T-helper 1 cell (primary cell): ENCODE data around the gene DECR2.
"Not testable (repeated sequence)": the region's sequence is repeated elsewhere in the genome, so short reads cannot be mapped to it uniquely, and the experiment has no call there.

Experiments used
- DNase-seq, 5 donors: peaks; one replicate each; pipeline ENCODE4 v3.0.0-alpha.2; 2012 to 2020
- total RNA-seq, 4 donors: gene quantifications; one replicate each; lab custom pipeline; 2026; lab: John Stamatoyannopoulos, UW

The DECR2 gene, protein sequence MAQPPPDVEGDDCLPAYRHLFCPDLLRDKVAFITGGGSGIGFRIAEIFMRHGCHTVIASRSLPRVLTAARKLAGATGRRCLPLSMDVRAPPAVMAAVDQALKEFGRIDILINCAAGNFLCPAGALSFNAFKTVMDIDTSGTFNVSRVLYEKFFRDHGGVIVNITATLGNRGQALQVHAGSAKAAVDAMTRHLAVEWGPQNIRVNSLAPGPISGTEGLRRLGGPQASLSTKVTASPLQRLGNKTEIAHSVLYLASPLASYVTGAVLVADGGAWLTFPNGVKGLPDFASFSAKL
- 1.9 to 3.7 (median 3.3) reads per million in 4 donors for total RNA-seq

DNA sequence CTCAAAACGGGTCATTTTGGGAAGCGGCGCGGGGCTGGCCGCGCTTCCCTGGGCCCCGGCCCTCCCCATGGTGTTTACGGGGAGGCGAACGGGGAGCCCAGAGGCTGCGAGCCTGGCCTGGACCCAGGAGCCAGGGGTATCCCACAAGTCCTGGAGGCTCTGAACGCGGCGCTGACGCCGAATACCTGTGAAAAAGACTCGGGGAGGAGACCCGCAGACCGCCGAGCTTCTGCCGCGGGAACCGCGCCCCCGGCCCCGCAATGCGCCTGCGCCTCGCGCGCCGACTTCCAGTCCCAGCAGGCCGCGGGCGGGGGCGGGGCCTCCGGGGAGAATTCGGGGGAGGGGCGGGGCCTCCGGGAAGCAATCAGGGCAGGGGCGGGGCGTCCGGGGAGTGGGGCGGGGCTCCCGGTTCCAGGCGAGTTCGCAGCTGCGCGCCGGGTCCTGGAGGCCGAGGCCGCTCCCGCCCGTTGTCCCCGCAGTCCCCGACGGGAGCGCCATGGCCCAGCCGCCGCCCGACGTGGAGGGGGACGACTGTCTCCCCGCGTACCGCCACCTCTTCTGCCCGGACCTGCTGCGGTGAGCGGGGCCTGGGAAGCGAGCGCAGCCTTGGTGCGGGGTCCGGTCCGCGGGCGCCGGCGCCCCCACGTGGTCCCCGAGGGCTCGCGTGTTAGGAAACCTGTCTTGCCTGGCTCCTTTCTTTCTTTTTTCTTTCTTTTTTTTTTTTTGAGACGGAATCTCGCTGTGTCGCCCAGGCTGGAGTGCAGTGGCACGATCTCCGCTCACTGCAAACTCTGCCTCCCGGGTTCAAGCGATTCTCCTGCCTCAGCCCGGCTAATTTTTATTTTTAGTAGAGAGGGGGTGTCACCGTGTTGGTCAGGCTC, at the start of gene DECR2:
DECR2 (plus strand) TSS at position 418 of the 881 bp plus-strand sequence; CDS start at position 497, 79 bp downstream.
- DNase-seq, result peak; percentile 89 to 99 (median 98)

DNA sequence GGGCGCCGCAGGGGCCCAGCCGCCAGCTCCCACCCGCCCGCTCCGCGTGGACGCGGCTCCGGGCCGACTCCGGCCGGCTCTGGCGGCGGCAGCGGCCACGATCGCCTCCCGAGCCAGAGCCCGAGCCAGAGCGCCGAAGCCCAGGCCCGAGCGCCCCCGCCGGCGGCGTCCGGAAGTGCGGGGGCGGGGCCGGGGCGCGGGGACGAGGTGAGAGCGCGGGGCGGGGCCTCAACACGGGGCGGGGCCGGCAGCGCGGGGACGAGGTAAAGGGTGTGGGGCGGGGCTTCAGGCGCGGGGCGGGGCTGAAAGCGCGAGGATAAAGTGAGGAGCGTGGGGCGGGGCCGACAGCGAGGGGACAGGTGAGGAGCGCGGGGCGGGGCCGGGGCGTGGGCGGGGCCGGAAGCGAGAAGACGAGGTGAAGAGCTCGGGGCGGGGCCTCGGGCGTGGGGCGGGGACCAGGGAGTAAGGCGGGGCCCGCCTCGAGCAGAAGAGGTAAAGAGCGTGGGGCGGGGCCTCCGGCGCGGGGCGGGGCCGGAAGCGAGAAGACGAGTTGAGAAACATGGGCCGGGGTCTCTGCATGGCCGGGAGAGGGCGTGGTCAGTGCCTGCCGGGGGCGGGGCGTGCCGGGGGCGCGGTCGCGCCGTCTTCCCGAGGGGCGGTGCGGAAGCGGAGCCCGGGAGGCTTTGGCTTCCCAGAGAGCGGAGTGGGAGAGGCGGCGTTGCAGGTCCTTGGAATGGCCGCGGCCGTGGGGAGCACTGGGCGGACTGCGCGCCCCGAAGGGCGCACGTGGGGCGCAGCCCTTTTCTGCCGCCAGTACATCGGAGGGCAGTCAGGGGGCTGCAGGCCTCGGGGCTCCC, 48.9 kb upstream of the DECR2 start, which contains the start of gene AXIN1:
AXIN1 (minus strand) TSS at position 177 of the 857 bp plus-strand sequence. CDS start 5,698 bp downstream, outside the sequence.
- peak; percentile 98 to 100 (median 100) for DNase-seq

DNA sequence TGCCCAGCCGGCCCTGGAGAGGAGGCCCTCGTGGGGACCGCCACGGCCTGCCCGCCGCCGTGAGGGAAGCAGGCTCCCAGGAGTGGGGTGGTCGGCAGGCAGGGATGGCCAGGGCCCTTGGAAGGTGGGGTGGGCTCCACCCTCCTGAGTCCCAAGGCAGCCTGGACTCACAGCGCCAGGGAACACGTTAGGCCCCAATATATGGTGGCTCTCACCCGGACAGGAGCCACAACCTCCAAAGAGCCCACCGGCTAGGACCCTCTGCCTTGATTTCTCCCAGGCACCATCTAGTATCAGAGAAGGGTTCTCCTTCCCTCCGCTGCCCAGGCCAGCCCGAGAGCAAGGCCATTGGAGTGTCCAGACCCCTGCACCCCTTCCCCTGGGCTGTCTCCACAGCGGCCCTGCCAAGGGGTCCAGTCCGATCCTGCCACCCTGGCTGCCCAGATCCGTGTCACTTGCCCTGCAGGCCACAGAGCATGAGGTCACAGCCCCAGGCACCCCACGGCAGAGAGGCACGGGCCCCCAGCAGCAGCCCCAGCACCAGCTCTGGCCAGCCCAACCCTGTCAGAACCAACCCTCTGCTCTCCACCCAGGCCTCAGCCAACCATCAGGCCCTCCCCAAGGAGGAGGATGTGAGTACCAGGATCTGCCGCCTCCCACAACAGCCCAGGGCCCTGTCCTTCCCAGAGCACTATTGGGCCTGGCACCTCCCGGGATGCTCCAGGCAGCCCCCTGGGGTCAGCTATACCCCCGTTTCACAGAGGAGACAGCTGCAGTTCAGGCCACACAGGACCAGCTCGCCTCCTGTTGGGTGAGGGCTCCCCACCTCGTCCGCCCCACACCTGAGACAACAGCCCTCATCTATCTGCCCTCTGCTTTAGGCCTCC, 48.0 kb upstream of the DECR2 start:
- DNase-seq, result peak in 1 of 5 donors; percentile 12

DNA sequence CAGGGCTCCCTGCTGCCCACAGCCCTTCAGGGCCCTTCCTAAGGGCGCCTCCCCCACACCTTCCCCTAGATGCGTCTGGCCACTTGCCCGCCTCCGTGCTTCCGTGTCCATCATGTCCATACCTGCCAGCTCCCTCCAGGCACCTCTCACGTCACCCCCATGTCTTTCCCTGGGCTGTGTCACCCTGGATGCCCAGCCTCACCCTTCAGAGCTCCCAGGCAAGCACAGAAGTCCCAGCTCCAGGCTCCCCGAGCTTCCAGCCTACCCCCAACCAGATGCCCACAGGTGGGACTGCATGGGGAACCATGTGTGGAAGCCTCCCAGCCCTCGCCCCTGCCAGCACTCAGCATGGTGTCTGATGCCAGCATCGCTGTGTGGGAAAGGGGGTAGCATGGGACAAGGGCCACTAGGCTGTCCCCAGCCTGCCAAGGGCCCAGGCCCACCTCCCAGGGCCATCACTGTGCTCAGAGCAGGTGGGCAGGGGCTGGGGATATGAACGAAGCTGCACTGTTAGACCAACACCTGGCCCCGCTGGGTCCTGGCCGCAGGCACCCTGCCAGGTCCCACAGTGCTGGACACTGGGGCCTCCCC, 47.3 kb upstream of the DECR2 start:
- DNase-seq, result peak in 1 of 5 donors; percentile 10

DNA sequence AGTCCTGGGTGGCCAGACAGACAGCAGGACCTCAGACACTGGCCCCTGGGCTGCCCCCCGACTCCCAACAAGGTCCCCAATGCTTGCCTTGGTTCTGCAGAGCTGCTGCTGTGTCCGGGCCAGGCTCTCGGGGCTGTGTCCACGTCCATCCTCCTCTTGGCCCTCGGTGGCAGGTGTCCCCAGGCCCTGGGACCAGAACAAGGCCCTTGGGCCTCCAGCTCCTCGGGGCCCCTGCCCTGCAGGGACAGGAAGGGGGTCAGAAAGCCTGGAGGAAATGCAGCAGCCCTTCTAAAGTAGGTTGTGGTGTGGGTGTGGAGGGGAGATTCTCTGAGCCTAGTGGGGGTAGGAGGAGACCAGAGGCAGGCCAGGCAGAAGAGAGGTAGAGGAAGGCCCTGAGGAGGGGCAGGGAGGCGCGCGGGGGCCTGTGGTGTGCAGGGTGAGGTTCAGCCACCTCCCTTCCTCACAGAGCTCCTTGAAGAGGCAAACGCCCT, 46.7 kb upstream of the DECR2 start:
- DNase-seq, result peak in 2 of 5 donors; percentile 28 to 49

DNA sequence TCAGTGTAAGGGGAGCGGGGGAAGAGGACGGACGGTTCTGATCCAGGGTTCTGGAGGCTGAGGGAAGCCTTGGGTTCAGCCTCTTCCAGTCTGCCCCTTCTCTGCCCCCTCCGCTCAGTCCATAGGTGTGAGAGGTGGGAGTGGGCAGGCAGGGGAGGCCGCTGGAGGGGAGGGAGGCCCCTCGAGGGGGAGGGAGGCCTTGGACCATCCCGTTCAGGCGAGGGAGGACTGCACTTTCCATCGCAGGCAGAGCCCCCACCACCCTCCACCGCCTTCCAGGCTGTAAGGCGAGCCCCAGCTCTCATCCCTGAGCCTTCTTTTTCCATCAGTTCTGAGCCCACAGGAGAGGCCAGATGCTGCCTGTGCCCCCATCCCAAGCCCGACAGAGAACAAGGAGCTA, 44.9 kb upstream of the DECR2 start:
- DNase-seq, result no peak

DNA sequence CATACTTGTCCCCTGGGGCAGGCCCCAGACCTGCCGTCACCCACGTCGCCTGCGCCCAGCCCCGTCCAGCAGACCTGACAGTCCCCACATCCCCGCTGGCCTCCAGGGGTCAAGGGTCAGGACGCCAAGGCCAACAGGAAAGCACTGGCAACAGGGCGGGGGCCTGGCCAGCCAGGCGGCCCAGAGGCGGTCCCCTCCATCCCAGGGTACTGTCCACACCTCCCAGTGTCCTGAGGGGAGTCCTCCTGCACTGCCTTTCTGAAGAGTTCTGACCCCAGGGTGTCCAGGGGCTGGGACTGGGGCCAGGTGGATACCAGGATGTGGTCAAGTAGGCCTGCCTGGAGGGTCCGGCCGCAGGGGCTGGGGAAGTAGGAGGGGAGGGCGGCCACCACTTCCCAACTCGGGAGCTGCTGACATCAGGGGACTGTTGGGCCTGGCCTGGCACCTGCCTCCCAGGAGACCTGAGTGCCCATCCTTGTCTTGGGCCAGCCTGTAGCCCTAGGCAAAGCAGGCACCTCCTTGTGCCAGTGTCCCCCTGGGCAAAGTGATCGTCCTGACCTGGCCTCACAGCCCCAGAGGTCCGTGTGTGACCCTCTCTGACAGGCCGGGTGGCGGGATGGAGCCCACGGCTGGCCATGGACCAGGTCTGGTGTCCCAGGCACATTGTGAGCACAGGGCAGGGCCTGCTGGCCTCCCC, 42.5 kb upstream of the DECR2 start:
- no peak for DNase-seq

DNA sequence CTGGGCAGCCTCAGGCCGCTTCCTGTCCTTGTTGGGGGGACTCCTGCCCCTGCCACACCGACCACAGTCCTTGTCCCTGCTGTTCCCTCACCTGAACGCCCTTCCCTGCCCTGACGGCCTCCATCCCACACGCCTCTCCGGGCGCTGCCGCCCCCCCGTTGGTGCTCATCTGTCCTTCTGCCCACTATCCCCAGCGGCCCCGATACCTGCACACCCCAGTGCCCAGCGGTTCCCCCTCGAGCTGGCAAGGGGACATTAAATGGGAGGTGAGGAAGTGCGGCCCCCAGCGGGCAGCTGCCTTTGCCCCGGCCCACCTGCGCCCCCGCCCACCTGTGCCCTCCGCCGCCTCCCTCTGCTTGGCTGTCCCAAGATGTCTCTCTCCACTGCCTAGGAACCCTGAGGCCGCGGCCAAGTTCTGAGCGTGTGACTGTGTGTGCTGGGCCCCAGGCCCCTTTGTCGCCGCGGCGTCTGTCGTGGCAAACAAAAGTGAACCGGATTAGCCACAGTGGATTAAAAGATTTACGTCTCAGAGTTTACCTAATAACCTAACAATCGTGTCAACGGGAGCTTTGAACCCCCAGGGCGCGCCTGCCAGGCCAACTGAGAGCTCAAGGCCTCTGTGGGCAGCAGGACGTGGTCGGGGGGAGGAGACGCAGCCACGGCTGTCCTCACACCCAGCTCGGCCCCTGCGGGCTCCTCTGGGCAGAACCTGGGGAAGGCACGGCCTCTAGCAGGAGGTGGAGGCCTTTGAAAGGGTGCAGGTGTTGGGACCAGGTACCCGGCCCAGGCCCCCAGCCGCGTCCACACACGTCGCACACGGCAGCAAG, 41.6 kb upstream of the DECR2 start:
- DNase-seq, result no peak

DNA sequence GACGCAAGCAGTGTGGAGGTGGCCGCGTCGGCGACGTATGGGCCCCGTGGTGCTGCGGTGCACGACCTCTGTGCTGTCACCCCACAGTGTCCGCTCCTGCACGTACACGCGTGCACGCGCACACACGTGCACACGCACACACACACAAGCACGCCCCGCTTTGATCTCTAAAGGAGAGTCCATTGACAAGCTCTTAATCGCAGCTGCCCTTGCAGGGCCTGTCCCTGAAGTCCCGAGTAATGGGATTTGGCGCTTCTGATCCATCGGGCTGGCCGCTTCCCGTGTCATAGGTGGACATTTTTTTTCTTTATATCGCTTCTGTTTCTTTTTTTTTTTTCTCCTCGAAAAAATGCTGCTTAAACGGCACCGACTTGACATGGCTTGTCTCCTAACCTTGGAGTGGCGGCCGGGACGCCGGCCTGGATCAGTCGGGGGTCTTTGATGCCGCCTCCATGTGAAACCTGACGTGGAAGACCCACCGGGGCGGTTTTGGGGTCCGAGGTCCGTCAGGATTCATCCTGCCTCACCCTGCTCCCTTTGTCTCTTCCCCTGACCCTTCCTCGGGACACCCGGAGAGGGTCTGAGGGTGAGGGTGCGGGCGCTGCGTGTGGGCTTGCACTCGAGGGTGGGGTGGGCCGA, 40.9 kb upstream of the DECR2 start:
- DNase-seq, result no peak

DNA sequence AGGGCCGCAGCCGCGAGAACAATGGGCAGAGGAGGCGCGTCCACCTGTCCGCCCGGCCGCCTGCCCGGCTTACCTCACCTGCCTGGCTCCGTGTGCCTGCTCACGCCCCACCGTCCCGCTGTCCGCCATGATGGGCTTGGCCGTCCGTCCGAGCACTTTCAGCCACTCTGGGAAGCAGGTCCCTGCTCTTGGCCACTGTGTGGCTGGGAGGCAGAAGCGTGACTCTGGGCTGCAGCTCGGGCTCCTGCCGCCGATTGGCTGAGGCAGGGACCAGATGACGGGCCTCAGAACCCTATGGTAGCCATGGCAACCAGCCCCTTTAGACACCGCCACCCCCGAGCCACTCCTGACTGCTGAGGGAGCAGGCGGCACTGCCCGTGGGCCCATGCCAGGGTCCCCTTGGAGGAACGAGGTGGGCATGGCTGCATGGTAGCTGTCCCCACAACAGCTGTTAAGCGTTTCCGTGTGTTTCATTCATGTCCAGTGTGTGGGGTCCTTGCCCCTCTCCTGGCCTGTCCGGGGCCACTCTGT, 40.3 kb upstream of the DECR2 start:
- DNase-seq, result no peak

DNA sequence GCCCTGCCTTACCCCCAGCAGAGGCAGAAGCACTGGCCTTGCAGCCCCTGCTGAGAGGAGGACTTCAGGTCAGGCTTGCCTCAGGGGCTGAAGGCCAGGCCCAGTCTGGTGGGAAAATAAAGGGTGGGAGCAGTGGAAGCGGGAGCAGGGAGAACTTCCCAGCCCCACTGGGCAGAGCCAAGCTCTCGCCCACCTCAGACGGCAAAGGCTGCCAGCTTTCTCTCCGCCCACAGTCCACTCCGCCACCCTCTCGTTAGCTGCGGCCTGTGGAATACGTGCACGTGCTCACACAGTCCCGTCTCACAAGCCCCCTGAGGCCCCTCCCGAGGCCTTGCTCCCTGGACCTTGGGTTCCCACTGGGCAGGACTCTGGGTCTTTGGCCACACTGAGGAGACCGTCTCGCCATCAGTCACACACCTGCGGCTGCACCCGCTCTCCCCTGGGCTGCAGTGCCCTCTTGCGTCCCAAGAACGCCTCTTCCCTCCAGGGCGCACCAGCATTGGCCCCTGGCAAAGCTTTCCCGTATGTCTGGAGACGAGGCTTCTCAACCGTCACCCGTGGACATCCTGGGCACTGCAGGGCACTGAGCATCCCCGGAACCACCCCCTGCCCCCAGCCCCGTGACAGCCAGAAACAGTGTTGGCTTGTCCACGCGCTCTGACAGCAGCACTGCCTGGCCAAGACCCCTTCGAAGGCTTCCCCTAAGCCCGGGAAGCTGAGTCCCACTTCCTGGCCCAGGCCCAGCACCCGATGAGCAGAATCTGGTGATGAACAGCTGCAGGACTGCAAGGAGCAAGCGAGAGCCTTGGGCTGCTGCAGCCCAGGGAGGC, 39.6 kb upstream of the DECR2 start:
- peak in 4 of 5 donors; percentile 59 to 71 (median 65) for DNase-seq

DNA sequence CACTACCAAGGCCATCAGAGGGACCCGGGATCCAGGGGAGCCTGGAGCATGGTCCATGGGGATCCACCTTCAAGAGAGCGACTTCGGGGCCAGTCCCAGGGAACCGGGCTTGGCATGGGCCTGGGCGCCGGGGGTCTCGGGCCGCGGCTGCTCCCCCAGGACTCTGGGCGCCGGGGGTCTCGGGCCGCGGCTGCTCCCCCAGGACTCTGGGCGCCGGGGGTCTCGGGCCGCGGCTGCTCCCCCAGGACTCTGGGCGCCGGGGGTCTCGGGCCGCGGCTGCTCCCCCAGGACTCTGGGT, 39.0 kb upstream of the DECR2 start:
- DNase-seq, result not testable (repeated sequence)

DNA sequence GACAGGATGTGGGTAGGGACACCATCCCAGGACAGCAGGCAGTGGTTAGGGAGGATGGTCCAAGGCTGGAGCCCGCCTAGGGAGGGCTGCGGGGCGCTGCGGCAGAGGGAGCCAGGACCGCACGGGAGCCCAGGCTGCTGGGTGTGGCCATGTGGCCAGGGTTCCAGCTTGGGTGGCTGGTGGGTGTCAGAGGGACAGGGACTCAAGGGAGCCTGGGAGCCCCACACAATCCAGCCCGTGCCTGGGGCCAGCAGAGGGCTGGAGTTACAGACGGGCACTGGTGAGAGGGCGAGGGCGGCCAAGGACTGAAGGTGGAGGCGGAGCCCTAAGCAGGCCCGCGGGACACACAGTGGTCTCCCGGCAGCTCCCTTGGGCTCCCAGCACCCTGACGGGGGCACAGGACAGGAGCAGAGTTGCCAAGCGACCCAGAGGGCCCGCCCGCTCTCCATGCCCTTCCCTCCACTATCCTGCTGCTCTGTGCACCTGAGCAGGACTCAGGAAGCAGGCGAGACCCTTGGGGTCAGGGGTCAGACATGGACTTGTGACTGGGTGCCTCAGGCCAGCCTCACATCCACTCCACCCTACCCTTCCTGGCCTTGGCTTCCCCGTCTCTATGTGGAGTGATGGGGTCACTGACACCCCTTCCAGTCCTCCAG, 38.4 kb upstream of the DECR2 start:
- peak in 1 of 5 donors; percentile 9 for DNase-seq

DNA sequence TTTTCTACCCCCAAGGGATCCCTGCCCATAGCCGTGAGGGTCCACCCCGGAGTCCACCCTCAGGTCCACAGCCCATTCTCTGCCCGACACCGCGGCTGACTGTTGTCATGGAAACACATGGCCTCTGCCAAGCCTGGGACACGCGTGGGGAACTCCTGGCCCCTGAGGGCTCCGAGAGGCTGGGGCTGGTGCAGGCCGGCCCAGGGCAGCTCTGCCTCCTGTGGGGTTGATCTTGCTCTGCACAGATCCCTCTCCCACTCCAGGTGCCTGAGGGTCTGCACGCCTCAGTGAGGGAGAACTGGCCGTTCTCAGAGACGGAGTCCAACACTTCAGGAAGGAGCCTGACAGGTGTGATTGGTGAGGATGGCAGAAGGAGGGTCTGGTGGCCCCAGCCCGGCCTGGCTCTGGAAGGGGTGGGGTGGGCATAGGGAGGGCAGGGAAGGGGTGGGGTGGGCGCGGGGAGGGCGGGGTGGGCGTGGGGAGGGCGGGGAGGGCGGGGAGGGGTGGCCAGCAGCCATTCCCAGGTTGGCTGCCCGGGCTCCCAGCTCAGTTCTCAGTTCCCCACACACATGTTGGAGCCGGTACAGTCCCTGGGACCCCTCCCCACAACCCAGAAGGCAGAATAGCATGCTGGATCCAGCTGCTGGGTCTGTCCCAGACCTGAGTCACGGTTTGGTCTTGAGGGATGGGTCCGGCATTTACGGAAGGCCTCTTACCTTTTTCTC, 37.8 kb upstream of the DECR2 start:
- DNase-seq, result no peak

DNA sequence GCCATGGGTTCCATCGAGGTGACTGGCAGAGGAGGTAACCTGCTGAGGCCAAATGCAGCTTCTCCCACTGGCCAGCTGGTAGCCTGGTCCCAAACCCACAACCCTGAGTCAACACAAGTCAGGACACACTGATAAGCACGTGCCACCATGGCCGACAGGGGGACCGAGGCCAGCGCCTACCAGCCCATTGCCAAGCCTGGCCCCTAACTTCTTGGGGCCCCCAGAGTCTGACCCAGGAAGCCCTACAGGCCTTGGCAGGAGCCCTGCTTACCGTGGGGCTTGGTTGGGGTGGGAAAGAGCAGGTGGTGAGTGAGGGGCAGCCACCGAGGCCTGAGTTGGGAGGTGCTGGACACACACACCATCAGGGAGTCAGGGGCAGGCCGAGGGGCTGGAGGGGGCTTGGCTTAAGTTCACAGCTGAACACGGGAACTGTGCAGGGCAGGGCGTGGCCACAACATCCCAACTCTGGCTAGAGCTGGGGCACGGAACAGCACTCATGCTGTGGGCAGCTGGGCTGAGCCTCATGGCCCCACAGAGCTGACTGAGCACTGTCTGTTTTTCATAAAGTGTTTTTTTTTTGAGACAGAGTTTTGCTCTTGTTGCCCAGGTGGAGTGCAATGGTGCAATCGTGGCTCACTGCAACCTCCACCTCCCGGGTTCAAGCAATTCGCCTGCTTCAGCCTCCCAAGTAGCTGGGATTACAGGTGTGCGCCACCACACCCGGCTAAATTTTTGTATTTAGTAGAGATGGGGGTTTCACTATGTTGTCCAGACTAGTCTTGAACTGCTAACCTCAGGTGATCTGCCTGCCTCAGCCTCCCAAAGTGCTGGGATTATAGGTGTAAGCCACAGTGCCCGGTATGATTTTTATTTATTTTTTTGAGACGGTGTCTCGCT, 36.8 kb upstream of the DECR2 start:
- no peak for DNase-seq

DNA sequence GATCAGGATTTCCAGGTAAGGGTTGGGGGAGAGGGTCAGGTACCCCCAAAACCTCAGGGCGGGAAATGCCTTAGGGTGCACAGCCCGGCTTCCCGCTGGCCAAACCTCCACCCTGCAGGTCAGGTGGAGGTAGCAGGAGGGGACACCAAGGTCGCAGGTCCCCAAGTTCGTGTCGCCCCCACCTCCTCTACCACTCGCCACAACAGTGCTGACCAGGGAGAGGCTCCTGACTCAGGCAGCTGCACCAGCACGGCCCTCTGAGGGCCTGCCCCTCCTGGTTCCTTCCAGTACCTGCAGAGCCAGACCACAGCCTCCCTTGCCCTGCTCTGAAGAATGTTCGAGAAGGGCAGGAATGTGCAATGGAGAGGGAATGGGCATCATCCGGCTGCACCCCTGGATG, 35.2 kb upstream of the DECR2 start:
- no peak for DNase-seq
